Thyroid gland (tissue), 4 donors: ENCODE results near the gene MYO10. TPM values are rescaled to one million over a fixed set of nuclear protein-coding genes. Genes with fewer than 3 reads are reported as not detected.
"Not testable (repeated sequence)": the region's sequence is repeated elsewhere in the genome, so short reads cannot be mapped to it uniquely, and the experiment has no call there.

Experiments used
- DNase-seq, 2 donors: peaks; one replicate each; pipeline ENCODE4 v3.0.0-alpha.2; 2019
- H3K27ac ChIP-seq, 3 donors: fragments of 200-600 bp; sonication (generic); 1 replicate in 2 of 3; 2 replicates in 1 of 3; pipeline ENCODE4 v1.5.1; 2016 to 2019; ENCODE audit warnings: mild to moderate bottlenecking in 1 of 3, moderate library complexity in 1 of 3
- H3K27me3 ChIP-seq: fragments of 200-600 bp; sonication (generic); one replicate; pipeline ENCODE4 v1.5.1; 2019
- H3K36me3 ChIP-seq, 2 donors: fragments of 200-600 bp; sonication (generic); one replicate each; pipeline ENCODE4 v1.5.1; 2016 to 2019
- H3K4me1 ChIP-seq, 2 donors: fragments of 200-600 bp; sonication (generic); one replicate each; pipeline ENCODE4 v1.5.1; 2017 to 2019
- H3K4me3 ChIP-seq, 3 donors: fragments of 200-600 bp; sonication (generic); replicated peaks in 1 of 3; 1 replicate in 2 of 3; 2 replicates in 1 of 3; pipeline ENCODE4 v1.5.1; 2016; ENCODE audit warnings: mild to moderate bottlenecking in 1 of 3
- H3K9me3 ChIP-seq: fragments of 200-600 bp; sonication (generic); one replicate; pipeline ENCODE4 v1.5.1; 2017
- CTCF ChIP-seq, 6 experiments: fragments of 200-600 bp in 3 of 6; fragments of 450-650 bp in 3 of 6; sonication (generic) in 3 of 6; IDR thresholded peaks; one replicate each; pipeline ENCODE4 v1.5.1; 2016 to 2019; ENCODE audit warnings: antibody characterized with exemption in 6 of 6, mild to moderate bottlenecking in 2 of 6, inconsistent platforms in 1 of 6, moderate library complexity in 1 of 6
- POLR2A ChIP-seq, 2 donors: fragments of 450-650 bp; IDR thresholded peaks; one replicate each; pipeline ENCODE4 v1.6.1; 2017; ENCODE audit warnings: antibody characterized with exemption in 2 of 2, mild to moderate bottlenecking in 2 of 2, moderate library complexity in 1 of 2
- WGBS, 2 donors: methylation state at CpG; one replicate each; pipeline ENCODE4 v1.1.5; 2017; 5-methylcytosine and 5-hydroxymethylcytosine counted together
- intact Hi-C: fragments of 100-400 bp; cut with DNase I; formaldehyde crosslinking; loops from one replicate; pipeline ENCODE4 v1.15.1; 2023
- total RNA-seq, 4 donors: library from RNA; depleted of rRNA; stranded (reverse); fragments of >200 nt; gene quantifications; one replicate each; pipeline ENCODE4 v1.2.3, GENCODE V29; 2016

MYO10 gene
- total RNA-seq, 4 donors from 2014 or later = 49.2 to 89.6 (median 71.0) TPM

GRCh38 chr5:16723821-16724220 lies 212.3 kb downstream of the MYO10 start:
- no peak overlapping the region for H3K4me3 ChIP-seq
- WGBS, 2 donors = 69 to 84% methylated on average over 6 of the region's 6 CpGs
- H3K27ac ChIP-seq = no peak overlapping the region
- H3K36me3 ChIP-seq = no peaks in the 10 kb centered on the region
- intact Hi-C loops = no loop called here
- TF ChIP-seq CTCF (IDR thresholded peaks at IDR 0.05) = no peak
- H3K27me3 ChIP-seq = no peaks in the 10 kb centered on the region
- DNase-seq = no peak
- H3K4me1 ChIP-seq = peaks cover 29 to 30% of the 10 kb centered on the region in 2 donors
- no peaks in the 10 kb centered on the region for H3K9me3 ChIP-seq

GRCh38 chr5:16722097-16722495 lies 214.0 kb downstream of the MYO10 start:
- H3K36me3 ChIP-seq = no peaks in the 10 kb centered on the region
- H3K4me1 ChIP-seq = peaks cover 14% of the 10 kb centered on the region in 2 donors
- 91 to 96% methylated on average over 7 of the region's 7 CpGs for WGBS, 2 donors
- H3K4me3 ChIP-seq = no peak overlapping the region
- no peaks in the 10 kb centered on the region for H3K9me3 ChIP-seq
- no peaks in the 10 kb centered on the region for H3K27me3 ChIP-seq
- intact Hi-C loops = no loop called here
- no peak for TF ChIP-seq CTCF (IDR thresholded peaks at IDR 0.05)
- no peak for TF ChIP-seq POLR2A (IDR thresholded peaks at IDR 0.05)
- H3K27ac ChIP-seq = peak overlapping the region in 1 of 3 donors; percentile 60
- no peak for DNase-seq

- Histone ChIP-seq H3K36me3 (no peaks in the 10 kb centered on the region), H3K4me1 (peaks cover 8 to 13% of the 10 kb centered on the region in 2 donors), H3K4me3 (no peak overlapping the region), H3K27me3 (no peaks in the 10 kb centered on the region), H3K27ac (peak overlapping the region in 1 of 3 donors; percentile 60), H3K9me3 (no peaks in the 10 kb centered on the region)
- TF ChIP-seq POLR2A (IDR thresholded peaks at IDR 0.05) (no peak), CTCF (IDR thresholded peaks at IDR 0.05) (no peak)
- no peak for DNase-seq
- intact Hi-C loops = no loop called here
- WGBS, 2 donors = 72 to 73% methylated on average over 11 of the region's 11 CpGs
These were observed 214.7 kb downstream of the MYO10 start for GRCh38 chr5:16721151-16722096.

GRCh38 chr5:16718036-16718435 lies 218.1 kb downstream of the MYO10 start:
- H3K27ac ChIP-seq, H3K4me3 ChIP-seq, H3K36me3 ChIP-seq, DNase-seq, intact Hi-C loops, H3K27me3 ChIP-seq, H3K9me3 ChIP-seq: not testable (repeated sequence)
- H3K4me1 ChIP-seq = peaks cover 16 to 18% of the 10 kb centered on the region in 2 donors
- whole genome bisulfite sequencing, 2 donors = 87 to 100% methylated on average over 3 to 4 of the region's 23 CpGs

GRCh38 chr5:16713386-16713928 lies 222.6 kb downstream of the MYO10 start:
- Histone ChIP-seq H3K36me3 (peaks cover 9 to 11% of the 10 kb centered on the region in 2 donors), H3K9me3 (no peaks in the 10 kb centered on the region), H3K27ac (peak overlapping the region in 2 of 3 donors; percentile 13 to 25), H3K4me3 (peak overlapping the region in 1 of 3 donors; percentile 5), H3K4me1 (peaks cover 20 to 21% of the 10 kb centered on the region in 2 donors), H3K27me3 (no peaks in the 10 kb centered on the region)
- TF ChIP-seq CTCF (IDR thresholded peaks at IDR 0.05) (no peak), POLR2A (IDR thresholded peaks at IDR 0.05) (no peak)
- intact Hi-C loops = no loop called here
- DNase-seq = no peak
- 37 to 50% methylated on average over 11 to 14 of the region's 14 CpGs for WGBS, 2 donors
